Activated CD4-positive, alpha-beta T cell treated with anti-CD3 and anti-CD28 coated beads for 36 hours (primary cell): Measurements from ENCODE around the gene GPR78. TPM values are rescaled to one million over a fixed set of nuclear protein-coding genes. Genes with fewer than 3 reads are reported as not detected.

ENCODE experiments used
- ATAC-seq: fragments of 200-7000 bp; cut with Tn5 transposase; one replicate; pipeline ENCODE4 v1.10.0; 2021; ENCODE audit warnings: mild to moderate bottlenecking, moderate library complexity
- CTCF ChIA-PET: fragments of 350-600 bp; sonication (Branson Sonifier 250); formaldehyde crosslinking; loops from one replicate; lab custom pipeline; 2021; ENCODE audit warnings: antibody characterized with exemption; lab: Charles Lee
- POLR2A ChIA-PET: fragments of 350-600 bp; sonication (Branson Sonifier 250); formaldehyde crosslinking; loops from one replicate; lab custom pipeline; 2021; ENCODE audit warnings: antibody characterized with exemption, inconsistent platforms; lab: Charles Lee
- DNase-seq: peaks from one replicate; pipeline ENCODE4 v3.0.0-alpha.2; 2020
- H3K27ac Mint-ChIP-seq: one replicate; pipeline ENCODE4 v1.8.0; 2021; ENCODE audit warnings: mixed read lengths
- H3K27me3 Mint-ChIP-seq: one replicate; pipeline ENCODE4 v1.8.0; 2021; ENCODE audit warnings: mixed read lengths
- H3K36me3 Mint-ChIP-seq: one replicate; pipeline ENCODE4 v1.8.0; 2021; ENCODE audit warnings: low read depth, mixed read lengths
- H3K4me1 Mint-ChIP-seq: one replicate; pipeline ENCODE4 v1.8.0; 2021; ENCODE audit warnings: mixed read lengths
- H3K4me3 Mint-ChIP-seq: one replicate; pipeline ENCODE4 v1.8.0; 2021; ENCODE audit warnings: mild to moderate bottlenecking, moderate library complexity, mixed read lengths
- H3K9me3 Mint-ChIP-seq: one replicate; pipeline ENCODE4 v1.8.0; 2021; ENCODE audit warnings: low read depth, mixed read lengths
- intact Hi-C, 2 experiments: fragments of 100-400 bp; cut with DNase I in 1 of 2; cut with micrococcal nuclease in 1 of 2; formaldehyde crosslinking; loops; one replicate each; pipeline versions ENCODE4 v1.14.2 to v1.15.1; 2022 to 2024; cut with DNase I, micrococcal nuclease
- total RNA-seq, 2 experiments: library from RNA; stranded (reverse); gene quantifications; one replicate each; pipeline ENCODE4 v1.2.3, GENCODE V29; 2021

Gene GPR78
- total RNA-seq, 2 experiments from 2014 or later = not detected

DNA sequence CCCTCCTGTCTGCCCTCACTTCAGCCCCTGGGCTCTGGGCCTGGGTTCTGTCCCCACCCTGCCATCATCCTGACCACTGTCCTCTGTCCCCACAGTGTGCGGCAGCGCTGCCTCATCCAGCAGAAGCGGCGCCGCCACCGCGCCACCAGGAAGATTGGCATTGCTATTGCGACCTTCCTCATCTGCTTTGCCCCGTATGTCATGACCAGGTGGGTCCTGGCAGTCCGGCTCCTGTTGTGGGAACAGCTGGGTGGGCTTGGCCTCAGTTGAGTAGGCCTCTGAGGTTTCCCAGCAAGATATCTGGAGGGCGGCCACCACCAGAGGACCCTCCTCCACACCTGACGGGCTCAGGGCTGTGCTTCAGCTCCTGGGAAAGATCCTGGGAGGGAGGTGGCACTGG, 2.2 kb downstream of the GPR78 start:
- POLR2A ChIA-PET = no interaction called here
- no peak for ATAC-seq
- no peaks in the 10 kb centered on the region for H3K9me3 Mint-ChIP-seq

DNA sequence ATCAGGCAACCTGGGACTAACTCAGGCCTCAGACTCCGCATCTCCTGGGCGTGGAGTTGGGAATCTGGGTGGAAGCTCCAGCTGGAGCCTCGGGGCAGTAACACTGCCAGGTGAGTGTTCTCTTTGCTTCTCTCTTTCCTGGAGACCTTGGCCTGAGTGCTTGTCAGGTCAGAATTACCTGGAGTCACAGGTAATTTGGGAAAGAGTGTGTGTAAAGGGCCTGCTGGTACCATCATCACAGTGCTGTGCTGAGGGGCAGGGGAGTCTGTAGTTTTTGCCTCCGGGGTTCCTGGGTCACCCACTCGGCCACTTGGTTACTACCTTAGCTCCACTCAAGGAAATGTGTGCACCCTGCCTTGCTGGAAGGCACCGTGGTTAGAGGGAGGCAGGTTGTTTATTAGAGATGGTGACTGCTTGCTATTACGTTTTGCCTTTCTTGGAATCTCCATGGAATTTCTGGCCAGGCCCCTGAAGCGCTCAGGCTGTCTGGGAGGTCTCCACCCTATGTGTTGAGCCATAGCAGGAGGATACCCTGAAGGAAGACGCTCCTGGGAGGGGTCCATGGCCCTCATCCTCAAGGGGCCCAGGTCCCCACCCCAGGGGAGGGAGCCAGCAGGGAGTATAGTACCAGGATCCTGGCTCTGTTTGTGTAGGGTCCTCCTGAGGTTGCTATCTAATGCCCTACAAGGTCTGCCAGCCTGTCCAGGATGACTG, 2.9 kb downstream of the GPR78 start:
- POLR2A ChIA-PET = no interaction called here
- CTCF ChIA-PET = interaction anchor here (0.6 kb wide), 1 partner anchor 9 kb away, joined by 4 read pairs; no protein-coding TSS in a partner anchor
- no peak for ATAC-seq
- H3K36me3 Mint-ChIP-seq = no peaks in the 10 kb centered on the region
- H3K4me3 Mint-ChIP-seq = no peak overlapping the region
- no peaks in the 10 kb centered on the region for H3K4me1 Mint-ChIP-seq
- H3K27ac Mint-ChIP-seq = no peak overlapping the region
- intact Hi-C loops = no loop called here
- H3K9me3 Mint-ChIP-seq = no peaks in the 10 kb centered on the region
- H3K27me3 Mint-ChIP-seq = peaks cover 13% of the 10 kb centered on the region
- no peak for DNase-seq

More for the DNA sequence above, 2.2 kb downstream of the GPR78 start:
- no peak for DNase-seq
- no peak overlapping the region for H3K27ac Mint-ChIP-seq
- no peak overlapping the region for H3K4me3 Mint-ChIP-seq
- H3K27me3 Mint-ChIP-seq = peaks cover 17% of the 10 kb centered on the region
- H3K36me3 Mint-ChIP-seq = no peaks in the 10 kb centered on the region
- CTCF ChIA-PET = no interaction called here
- intact Hi-C loops = no loop called here
- H3K4me1 Mint-ChIP-seq = no peaks in the 10 kb centered on the region

DNA sequence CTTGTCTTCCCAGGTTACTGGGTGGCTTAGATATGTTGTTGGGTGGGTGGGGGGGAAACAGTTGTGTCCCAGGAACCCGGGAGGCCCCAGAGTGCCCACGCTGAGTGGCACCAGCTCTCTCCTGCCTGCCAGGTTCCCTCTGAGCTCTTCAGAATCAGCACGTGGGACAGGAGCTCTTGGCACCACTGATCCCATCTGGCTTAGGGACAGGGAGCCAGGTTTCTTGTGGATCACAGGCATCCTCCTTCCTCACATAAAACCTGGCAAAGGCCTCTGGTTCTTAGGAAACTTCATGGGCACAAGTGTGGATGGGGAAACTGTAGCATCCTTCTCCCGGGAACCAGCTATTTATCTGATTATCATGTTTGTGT, 3.4 kb downstream of the GPR78 start:
- intact Hi-C loops = no loop called here
- CTCF ChIA-PET = interaction anchor here (0.6 kb wide), 1 partner anchor 8 kb away, joined by 4 read pairs; no protein-coding TSS in a partner anchor
- ATAC-seq (no peak), DNase-seq (no peak)
- POLR2A ChIA-PET = no interaction called here
- H3K36me3 Mint-ChIP-seq = no peaks in the 10 kb centered on the region
- H3K27ac Mint-ChIP-seq = no peak overlapping the region
- no peak overlapping the region for H3K4me3 Mint-ChIP-seq
- H3K9me3 Mint-ChIP-seq = no peaks in the 10 kb centered on the region
- H3K4me1 Mint-ChIP-seq = no peaks in the 10 kb centered on the region
- peaks cover 13% of the 10 kb centered on the region for H3K27me3 Mint-ChIP-seq

DNA sequence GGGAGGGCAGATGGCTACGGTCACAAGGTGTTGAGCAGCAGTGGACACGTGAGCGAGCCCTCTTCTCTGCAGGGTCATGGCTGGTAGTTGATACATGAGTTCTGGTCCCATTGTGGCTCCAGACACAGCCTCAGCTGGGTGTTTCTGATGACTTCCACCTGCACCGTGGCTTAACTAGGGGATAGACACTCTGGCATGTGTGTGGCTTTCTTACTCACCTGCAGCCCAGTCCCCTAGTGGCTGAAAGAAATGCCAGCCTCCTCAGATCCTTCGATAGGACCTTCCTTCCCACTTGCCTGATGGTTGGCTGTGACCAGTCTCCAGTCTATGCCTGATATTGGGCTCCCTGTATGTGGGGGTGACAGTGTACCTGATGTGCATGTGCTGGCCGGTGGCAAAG, 5.0 kb downstream of the GPR78 start:
- Mint-ChIP-seq H3K4me3 (no peak overlapping the region), H3K9me3 (no peaks in the 10 kb centered on the region), H3K27me3 (peaks cover 6% of the 10 kb centered on the region), H3K36me3 (no peaks in the 10 kb centered on the region), H3K4me1 (no peaks in the 10 kb centered on the region), H3K27ac (no peak overlapping the region)
- DNase-seq (no peak), ATAC-seq (no peak)
- POLR2A ChIA-PET = no interaction called here
- intact Hi-C loops = no loop called here
- CTCF ChIA-PET = no interaction called here

DNA sequence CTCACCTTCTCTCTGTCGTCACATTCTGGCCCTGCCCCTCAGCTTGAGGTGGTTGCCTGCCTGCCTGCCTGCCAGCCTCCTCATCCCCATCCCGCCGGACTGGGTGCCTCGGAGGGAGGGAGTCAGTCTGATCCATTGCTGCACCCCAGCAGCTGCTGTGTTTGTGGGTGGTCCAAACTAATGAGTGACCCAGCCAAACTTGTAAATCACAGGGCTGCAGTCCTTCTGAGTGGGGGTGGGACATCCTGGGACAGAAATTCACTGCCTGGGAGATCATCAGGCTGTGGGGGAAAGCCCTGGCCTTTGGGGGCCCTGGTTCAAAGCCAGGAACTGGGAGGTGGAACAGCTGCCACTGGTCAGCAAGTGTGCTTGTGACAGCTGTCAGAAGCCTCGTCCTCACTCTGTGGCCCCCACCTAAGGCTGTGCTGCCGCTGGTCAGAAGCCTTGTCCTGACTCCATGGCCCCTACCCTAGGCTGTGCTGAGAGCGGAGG, 5.6 kb downstream of the GPR78 start:
- CTCF ChIA-PET = no interaction called here

DNA sequence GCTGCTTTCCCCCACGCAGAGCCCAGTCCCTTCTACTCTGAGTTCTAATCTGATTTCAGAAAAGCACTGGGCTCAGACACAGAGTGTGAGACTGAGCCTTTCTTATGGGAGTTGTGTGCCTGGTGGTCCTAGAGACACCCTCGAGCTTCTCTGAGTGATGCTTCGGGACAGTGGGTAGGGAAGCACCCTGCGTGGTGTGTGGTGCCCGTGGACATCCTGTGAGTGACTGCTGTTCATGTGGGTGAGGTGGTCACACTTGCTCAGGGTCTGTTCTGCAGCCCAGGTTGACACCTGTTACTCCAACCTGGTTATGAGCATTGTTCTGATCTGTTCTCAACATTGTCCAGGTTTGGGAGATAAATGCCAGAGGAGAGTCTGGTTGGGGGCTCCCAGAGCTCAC, 6.1 kb downstream of the GPR78 start:
- CTCF ChIA-PET = no interaction called here
- POLR2A ChIA-PET = no interaction called here
- Mint-ChIP-seq H3K4me1 (no peaks in the 10 kb centered on the region), H3K9me3 (no peaks in the 10 kb centered on the region), H3K4me3 (no peak overlapping the region), H3K27me3 (peaks cover 3% of the 10 kb centered on the region), H3K27ac (no peak overlapping the region), H3K36me3 (no peaks in the 10 kb centered on the region)
- DNase-seq (no peak), ATAC-seq (no peak)
- intact Hi-C loops = no loop called here

More for the DNA sequence above, 5.6 kb downstream of the GPR78 start:
- no peaks in the 10 kb centered on the region for H3K36me3 Mint-ChIP-seq
- DNase-seq (no peak), ATAC-seq (no peak)
- no peak overlapping the region for H3K27ac Mint-ChIP-seq
- no peak overlapping the region for H3K4me3 Mint-ChIP-seq
- H3K27me3 Mint-ChIP-seq = peaks cover 4% of the 10 kb centered on the region
- POLR2A ChIA-PET = no interaction called here
- no peaks in the 10 kb centered on the region for H3K4me1 Mint-ChIP-seq
- intact Hi-C loops = no loop called here
- no peaks in the 10 kb centered on the region for H3K9me3 Mint-ChIP-seq

DNA sequence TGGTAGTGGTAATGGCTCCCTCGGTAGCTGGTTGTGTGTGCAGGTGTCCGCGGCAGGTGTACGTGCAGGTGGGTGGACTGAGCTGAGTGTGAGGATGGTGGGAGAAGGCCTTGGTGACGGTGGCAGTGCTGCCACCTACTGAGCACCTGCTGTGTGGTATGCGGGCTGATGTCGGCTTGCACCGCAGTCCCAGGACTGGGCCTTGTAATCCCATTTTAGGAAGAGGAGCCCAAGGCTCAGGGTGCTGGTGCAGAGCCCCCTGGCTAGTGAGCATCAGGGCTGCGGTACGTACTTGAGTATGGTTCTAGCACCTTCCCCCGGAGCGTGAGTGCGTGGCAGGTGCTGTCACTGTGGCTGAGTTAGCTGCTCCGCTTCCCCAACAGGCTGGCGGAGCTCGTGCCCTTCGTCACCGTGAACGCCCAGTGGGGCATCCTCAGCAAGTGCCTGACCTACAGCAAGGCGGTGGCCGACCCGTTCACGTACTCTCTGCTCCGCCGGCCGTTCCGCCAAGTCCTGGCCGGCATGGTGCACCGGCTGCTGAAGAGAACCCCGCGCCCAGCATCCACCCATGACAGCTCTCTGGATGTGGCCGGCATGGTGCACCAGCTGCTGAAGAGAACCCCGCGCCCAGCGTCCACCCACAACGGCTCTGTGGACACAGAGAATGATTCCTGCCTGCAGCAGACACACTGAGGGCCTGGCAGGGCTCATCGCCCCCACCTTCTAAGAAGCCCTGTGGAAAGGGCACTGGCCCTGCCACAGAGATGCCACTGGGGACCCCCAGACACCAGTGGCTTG, 6.7 kb downstream of the GPR78 start:
- no peak for ATAC-seq
- Mint-ChIP-seq H3K4me1 (no peaks in the 10 kb centered on the region), H3K36me3 (no peaks in the 10 kb centered on the region), H3K4me3 (no peak overlapping the region), H3K9me3 (no peaks in the 10 kb centered on the region), H3K27me3 (peaks cover 9% of the 10 kb centered on the region), H3K27ac (no peak overlapping the region)
- intact Hi-C loops = no loop called here
- POLR2A ChIA-PET = no interaction called here
- no peak for DNase-seq
- CTCF ChIA-PET = no interaction called here

DNA sequence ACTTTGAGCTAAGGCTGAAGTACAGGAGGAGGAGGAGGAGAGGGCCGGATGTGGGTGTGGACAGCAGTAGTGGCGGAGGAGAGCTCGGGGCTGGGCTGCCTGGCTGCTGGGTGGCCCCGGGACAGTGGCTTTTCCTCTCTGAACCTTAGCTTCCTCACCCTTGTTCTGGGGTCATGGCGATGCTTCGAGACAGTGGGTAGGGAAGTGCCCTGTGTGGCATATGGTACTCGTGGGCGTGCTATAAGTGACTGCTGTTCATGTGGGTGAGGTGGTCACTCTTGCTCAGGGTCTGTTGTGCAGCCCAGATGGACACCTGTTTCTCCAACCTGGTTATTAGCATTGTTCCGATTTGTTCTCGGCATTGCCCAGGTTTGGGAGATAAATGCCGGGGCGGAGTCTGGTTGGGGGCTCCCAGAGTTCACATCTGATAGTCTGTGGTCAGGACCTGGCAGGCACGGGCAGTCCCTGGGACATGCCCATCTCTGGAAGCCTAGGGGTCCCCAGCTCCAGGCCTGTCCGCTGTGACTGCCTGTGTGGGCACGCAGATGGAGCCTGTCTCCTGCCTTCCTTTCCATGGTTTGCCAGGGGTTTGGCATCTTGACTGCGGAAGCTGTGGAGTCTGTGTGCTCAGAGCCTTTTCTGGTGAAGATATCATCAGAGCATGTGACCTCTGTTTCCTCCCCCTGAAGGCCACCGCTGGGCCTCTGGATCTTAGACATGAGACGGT, 7.4 kb downstream of the GPR78 start:
- no peak overlapping the region for H3K4me3 Mint-ChIP-seq
- ATAC-seq (no peak), DNase-seq (no peak)
- peaks cover 6% of the 10 kb centered on the region for H3K27me3 Mint-ChIP-seq
- no peaks in the 10 kb centered on the region for H3K36me3 Mint-ChIP-seq
- no peaks in the 10 kb centered on the region for H3K4me1 Mint-ChIP-seq
- ChIA-PET POLR2A (no interaction called here), CTCF (no interaction called here)
- H3K27ac Mint-ChIP-seq = no peak overlapping the region
- intact Hi-C loops = no loop called here
- H3K9me3 Mint-ChIP-seq = no peaks in the 10 kb centered on the region

DNA sequence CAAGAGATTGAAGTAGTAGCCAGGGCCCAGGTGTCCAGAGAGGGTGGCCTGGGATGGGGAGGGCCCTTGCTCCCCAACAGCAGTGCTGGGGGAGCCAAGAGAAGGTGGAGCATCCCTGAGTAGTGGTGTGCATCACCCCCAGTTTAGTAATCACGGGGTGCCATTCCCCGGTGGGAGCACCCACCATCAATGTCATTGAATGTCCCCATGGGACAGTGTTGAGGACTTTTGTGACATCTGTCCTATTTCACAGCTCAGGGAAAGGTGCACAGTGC, 7.9 kb downstream of the GPR78 start:
- ChIA-PET POLR2A (no interaction called here), CTCF (interaction anchor here (0.6 kb wide), 1 partner anchor 35 kb away, joined by 3 read pairs; no protein-coding TSS in a partner anchor)
- Mint-ChIP-seq H3K9me3 (no peaks in the 10 kb centered on the region), H3K27me3 (peaks cover 8% of the 10 kb centered on the region), H3K4me1 (no peaks in the 10 kb centered on the region), H3K36me3 (no peaks in the 10 kb centered on the region), H3K27ac (no peak overlapping the region), H3K4me3 (no peak overlapping the region)
- intact Hi-C loops = no loop called here
- no peak for DNase-seq
- ATAC-seq = no peak

DNA sequence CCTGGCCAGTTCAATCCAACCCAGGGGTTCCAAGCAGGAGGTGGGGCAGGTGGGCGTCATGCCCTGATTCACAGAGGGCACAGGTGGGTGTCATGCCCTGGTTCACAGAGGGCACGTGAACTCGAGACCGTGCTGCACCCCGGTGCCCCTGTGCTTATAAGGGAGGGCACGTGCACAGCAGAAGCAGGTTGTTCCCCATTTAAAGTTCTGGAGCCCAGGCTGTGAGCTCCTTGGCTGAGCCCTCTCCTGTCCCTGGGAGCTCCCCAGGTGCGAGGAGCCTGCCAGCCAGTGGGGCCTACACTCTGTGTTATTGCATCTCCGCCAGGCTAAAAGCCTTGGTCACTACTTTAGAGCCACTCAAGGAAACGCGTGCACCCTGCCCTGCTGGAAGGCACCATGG, 9.1 kb downstream of the GPR78 start:
- no peaks in the 10 kb centered on the region for H3K4me1 Mint-ChIP-seq
- H3K27me3 Mint-ChIP-seq = peaks cover 17% of the 10 kb centered on the region
- intact Hi-C loops = no loop called here
- H3K4me3 Mint-ChIP-seq = no peak overlapping the region
- ATAC-seq = no peak
- no peak overlapping the region for H3K27ac Mint-ChIP-seq
- DNase-seq = no peak
- ChIA-PET CTCF (interaction anchor here (0.7 kb wide), 1 partner anchor 121 kb away, joined by 3 read pairs; no protein-coding TSS in a partner anchor), POLR2A (no interaction called here)
- H3K9me3 Mint-ChIP-seq = no peaks in the 10 kb centered on the region
- H3K36me3 Mint-ChIP-seq = no peaks in the 10 kb centered on the region

DNA sequence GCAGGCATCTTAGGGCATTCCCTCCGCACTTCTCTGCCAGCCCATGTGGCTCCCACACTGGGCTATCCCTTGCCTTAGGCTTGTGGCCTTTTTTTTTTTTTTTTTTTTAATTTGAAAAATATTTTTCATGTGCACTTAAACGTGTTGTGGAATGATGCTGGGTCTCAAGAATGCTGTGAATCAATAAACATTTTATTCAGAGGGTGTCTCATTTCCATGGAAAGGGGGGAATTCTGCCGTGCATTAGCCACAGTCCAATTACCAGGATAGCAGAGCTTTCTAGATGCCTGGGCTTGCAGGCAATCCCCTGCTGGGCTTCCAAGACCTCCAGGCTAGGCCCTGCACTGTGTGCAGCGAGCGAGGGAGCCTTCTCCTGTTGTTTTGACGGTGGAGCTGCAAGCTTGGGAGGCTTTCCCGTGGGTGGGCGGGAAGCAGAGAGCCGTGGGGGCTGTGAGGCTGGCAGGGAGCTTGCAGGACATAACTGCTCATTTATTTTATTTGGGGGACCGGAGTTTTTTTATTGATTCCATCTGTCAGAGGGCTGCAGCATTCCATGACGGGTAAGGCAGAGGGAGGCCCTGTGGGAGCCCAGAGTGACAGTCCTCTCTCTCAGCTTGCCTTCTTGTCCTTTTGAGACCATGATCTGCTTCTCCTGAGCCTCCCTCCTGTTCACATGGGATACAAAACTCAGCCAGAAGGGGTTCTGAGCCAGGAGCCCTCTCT, 9.8 kb downstream of the GPR78 start:
- H3K9me3 Mint-ChIP-seq = no peaks in the 10 kb centered on the region
- no peaks in the 10 kb centered on the region for H3K36me3 Mint-ChIP-seq
- CTCF ChIA-PET = interaction anchor here (0.7 kb wide), 1 partner anchor 122 kb away, joined by 3 read pairs; no protein-coding TSS in a partner anchor
- no peak for DNase-seq
- intact Hi-C loops = loop anchor here in 1 of 2 experiments (5.0 kb wide), 1 partner anchor 348 kb away; no protein-coding TSS in a partner anchor
- ATAC-seq = no peak
- POLR2A ChIA-PET = no interaction called here
- peaks cover 19% of the 10 kb centered on the region for H3K27me3 Mint-ChIP-seq
- no peaks in the 10 kb centered on the region for H3K4me1 Mint-ChIP-seq
- H3K27ac Mint-ChIP-seq = no peak overlapping the region
- H3K4me3 Mint-ChIP-seq = no peak overlapping the region
